Measurements from ENCODE around the gene IL21. TPM values are rescaled to one million over a fixed set of nuclear protein-coding genes. Genes with fewer than 3 reads are reported as not detected.

IL21 gene
- total RNA-seq, 1 experiment from 2014 or later, result not detected

- H3K79me2 ChIP-seq (ENCODE audit: insufficient read depth, low read length), result no peaks in the 10 kb centered on the region
- no peak overlapping the region for H4K5ac ChIP-seq (ENCODE audit: insufficient read length, low read depth, low read length)
- no peak overlapping the region for H4K8ac ChIP-seq (replicated peaks; ENCODE audit: insufficient read length, low read depth, low read length)
- H3K27ac ChIP-seq (ENCODE audit: insufficient read length, low read depth, low read length), result no peak overlapping the region
- H3K27ac Mint-ChIP-seq, result no peak overlapping the region; a peak in 1 of 7 replicates
- no peak overlapping the region for H3K9ac ChIP-seq (ENCODE audit: extremely low read depth, insufficient read length, low read length)
- H3K23me2 ChIP-seq (ENCODE audit: insufficient read length, low read depth, low read length, poor library complexity, severe bottlenecking), result no peaks in the 10 kb centered on the region
- no peak overlapping the region for H2BK15ac ChIP-seq (ENCODE audit: low read depth, low read length)
- H2AFZ ChIP-seq (ENCODE audit: low read length), result no peak overlapping the region
- H2BK120ac ChIP-seq (ENCODE audit: low read depth, low read length, poor library complexity, severe bottlenecking), result no peak overlapping the region
- H3K23ac ChIP-seq (ENCODE audit: insufficient read length, low read depth, low read length), result no peak overlapping the region
- H3K4ac ChIP-seq (ENCODE audit: low read depth, low read length), result no peak overlapping the region
- H3K9me3 ChIP-seq (ENCODE audit: control insufficient read depth, low read depth, low read length), result no peaks in the 10 kb centered on the region
- H3K9me3 Mint-ChIP-seq, result no peaks in the 10 kb centered on the region; a peak in 1 of 5 replicates
- no CpG with 5 or more reads among the region's 7 CpGs for WGBS (ENCODE audit: extremely low coverage, insufficient read length, low lambda C conversion rate)
- no peak for DNase-seq
- H2AK5ac ChIP-seq (ENCODE audit: insufficient read length, low read length), result no peak overlapping the region
- TF ChIP-seq CTCF (conservative IDR thresholded peaks at IDR 0.05), result no peak
- no peak overlapping the region for H3T11ph ChIP-seq (ENCODE audit: low read length)
- H3K14ac ChIP-seq (ENCODE audit: insufficient read depth, low read length), result no peak overlapping the region
- no peaks in the 10 kb centered on the region; a peak in 1 of 4 replicates for H3K4me1 Mint-ChIP-seq
- H2BK20ac ChIP-seq (ENCODE audit: low read depth, low read length, poor library complexity, severe bottlenecking), result no peak overlapping the region
- no peaks in the 10 kb centered on the region for H3K36me3 Mint-ChIP-seq (ENCODE audit: insufficient read depth in 1 of 3, low read depth in 3 of 3)
- no peaks in the 10 kb centered on the region for H3K4me1 ChIP-seq (ENCODE audit: insufficient read depth, low read length)
- no peak overlapping the region for H4K91ac ChIP-seq (ENCODE audit: insufficient read length, low read depth, low read length)
- H3K18ac ChIP-seq (ENCODE audit: insufficient read length, low read depth, low read length), result no peak overlapping the region
- H2BK5ac ChIP-seq (ENCODE audit: insufficient read length, low read length), result no peak overlapping the region
- no peaks in the 10 kb centered on the region for H4K20me1 ChIP-seq (ENCODE audit: control insufficient read depth, insufficient read depth, insufficient read length)
- no peak overlapping the region for H3K4me2 ChIP-seq (ENCODE audit: insufficient read depth, insufficient read length, low read length)
- H3K27me3 ChIP-seq (ENCODE audit: insufficient read depth, low read length), result no peaks in the 10 kb centered on the region
- H3K27me3 Mint-ChIP-seq (ENCODE audit: low read depth), result no peaks in the 10 kb centered on the region; the same call in 1 of the 2 replicates
- no peak overlapping the region for H3K56ac ChIP-seq (ENCODE audit: insufficient read length, low read depth, low read length)
- no peak overlapping the region for H2BK12ac ChIP-seq (ENCODE audit: insufficient read length, low read depth, low read length)
- no peaks in the 10 kb centered on the region for H3K79me1 ChIP-seq (ENCODE audit: insufficient read depth, low read depth, low read length, poor library complexity, severe bottlenecking)
- H3K4me3 Mint-ChIP-seq, result no peak overlapping the region
These were observed 11.7 kb upstream of the IL21 start for GRCh38 chr4:122632396-122633143.

All from H9 (cell line).